Natural killer cell treated with Interleukin-12 subunit alpha and Interleukin-12 subunit beta and Interleukin-15 and Interleukin-18, amount 100 ng/mL, for 72 hours (primary cell): Measurements from ENCODE around the gene PRR36. TPM values are rescaled to one million over a fixed set of nuclear protein-coding genes. Genes with fewer than 3 reads are reported as not detected.

Experiments
- ATAC-seq, 2 donors: fragments of 150-1000 bp; cut with Tn5 transposase in 1 of 2; sonication (Bioruptor Pico), chemical (Tn5 transposase) in 1 of 2; 2 replicates each; pipeline ENCODE4 v1.10.0; 2021
- DNase-seq: peaks from one replicate; pipeline ENCODE4 v3.0.0; 2022; ENCODE audit warnings: low spot score
- H3K27ac Mint-ChIP-seq, 2 donors: 1 replicate in 1 of 2; 2 replicates in 1 of 2; pipeline ENCODE4 v1.8.0; 2022; ENCODE audit warnings: mixed read lengths in 2 of 2, mild to moderate bottlenecking in 1 of 2, moderate library complexity in 1 of 2
- H3K27me3 Mint-ChIP-seq, 2 donors: 1 replicate in 1 of 2; 2 replicates in 1 of 2; pipeline ENCODE4 v1.8.0; 2022; ENCODE audit warnings: mixed read lengths in 2 of 2
- H3K36me3 Mint-ChIP-seq: one replicate; pipeline ENCODE4 v1.8.0; 2022; ENCODE audit warnings: mixed read lengths
- H3K4me1 Mint-ChIP-seq, 2 donors: 1 replicate in 1 of 2; 2 replicates in 1 of 2; pipeline ENCODE4 v1.8.0; 2022; ENCODE audit warnings: low read depth in 2 of 2, mixed read lengths in 2 of 2, mild to moderate bottlenecking in 1 of 2
- H3K4me3 Mint-ChIP-seq: one replicate; pipeline ENCODE4 v1.8.0; 2022; ENCODE audit warnings: mixed read lengths
- H3K9me3 Mint-ChIP-seq: 2 replicates; pipeline ENCODE4 v1.8.0; 2022; ENCODE audit warnings: mixed read lengths
- total RNA-seq, 2 donors: library from RNA; stranded (reverse); gene quantifications; one replicate each; pipeline ENCODE4 v1.2.3, GENCODE V29; 2022

The PRR36 gene
- total RNA-seq, 2 donors from 2014 or later: not detected

GRCh38 chr19:7908742-7909461, 34.7 kb upstream of the PRR36 start:
- Mint-ChIP-seq H3K9me3 (no peaks in the 10 kb centered on the region), H3K4me3 (no peak overlapping the region), H3K27me3 (no peaks in the 10 kb centered on the region), H3K27ac (no peak overlapping the region), H3K36me3 (no peaks in the 10 kb centered on the region), H3K4me1 (peaks cover 17 to 31% of the 10 kb centered on the region in 2 donors)
- ATAC-seq: no peak
- DNase-seq: no peak

GRCh38 chr19:7908078-7908699, 34.0 kb upstream of the PRR36 start:
- Mint-ChIP-seq H3K27me3 (no peaks in the 10 kb centered on the region), H3K27ac (no peak overlapping the region), H3K4me3 (no peak overlapping the region), H3K36me3 (no peaks in the 10 kb centered on the region), H3K4me1 (peaks cover 22 to 35% of the 10 kb centered on the region in 2 donors), H3K9me3 (no peaks in the 10 kb centered on the region)
- DNase-seq: no peak
- no peak for ATAC-seq

- Mint-ChIP-seq H3K27ac (no peak overlapping the region), H3K4me3 (no peak overlapping the region), H3K9me3 (no peaks in the 10 kb centered on the region), H3K27me3 (no peaks in the 10 kb centered on the region), H3K36me3 (no peaks in the 10 kb centered on the region), H3K4me1 (peaks cover 25 to 36% of the 10 kb centered on the region in 2 donors)
- ATAC-seq (no peak), DNase-seq (no peak)
Observed at GRCh38 chr19:7907544-7907943, 33.4 kb upstream of the PRR36 start.

GRCh38 chr19:7907122-7907521, 32.9 kb upstream of the PRR36 start:
- no peak for DNase-seq
- no peak for ATAC-seq
- Mint-ChIP-seq H3K27me3 (no peaks in the 10 kb centered on the region), H3K27ac (no peak overlapping the region), H3K4me1 (peaks cover 25 to 38% of the 10 kb centered on the region in 2 donors), H3K36me3 (no peaks in the 10 kb centered on the region), H3K9me3 (no peaks in the 10 kb centered on the region), H3K4me3 (no peak overlapping the region)

DNA sequence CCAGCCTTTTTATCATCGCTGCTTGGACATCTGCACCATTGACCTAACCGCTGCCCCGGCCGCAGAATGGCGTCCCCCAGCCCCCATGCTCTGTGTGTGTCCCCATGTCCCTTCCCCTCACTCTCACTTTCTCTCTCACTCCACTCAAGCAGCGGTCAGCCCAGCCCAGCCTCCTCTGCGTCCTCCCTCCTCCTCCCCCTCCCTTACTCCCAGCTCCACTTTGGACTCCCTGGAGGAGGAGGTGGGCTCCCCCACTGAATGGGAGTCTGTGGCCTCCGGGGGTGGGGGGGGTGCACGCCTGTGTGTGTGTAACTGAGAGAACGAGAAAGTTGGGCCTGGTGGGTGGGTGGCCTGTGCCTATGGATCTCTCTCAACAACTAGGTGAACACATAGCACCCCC, 31.7 kb upstream of the PRR36 start:
- no peak for ATAC-seq

DNA sequence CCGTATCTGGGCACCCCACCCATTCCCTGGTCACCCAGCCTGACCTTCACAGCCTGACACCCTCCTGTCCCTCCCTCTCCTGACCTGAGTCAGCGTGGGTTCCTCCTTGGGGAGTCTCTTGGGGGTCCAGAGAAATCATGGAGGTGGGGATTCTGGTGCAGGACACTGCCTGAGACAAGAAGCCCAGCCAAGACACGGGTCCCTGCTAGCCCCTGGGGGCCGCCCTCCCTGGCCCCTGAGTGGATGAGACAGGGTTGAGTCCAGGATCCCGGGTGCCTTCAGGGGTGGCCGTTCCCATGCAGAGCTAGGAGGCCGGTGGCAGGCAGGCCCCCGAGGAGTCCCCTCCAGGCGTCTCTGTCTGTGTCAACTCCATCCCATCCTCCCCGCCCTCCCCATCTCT, 31.1 kb upstream of the PRR36 start:
- Mint-ChIP-seq H3K27ac (peak overlapping the region; percentile 87 to 96), H3K4me3 (peak overlapping the region; percentile 94), H3K27me3 (no peaks in the 10 kb centered on the region), H3K4me1 (peaks cover 25 to 38% of the 10 kb centered on the region in 2 donors), H3K9me3 (no peaks in the 10 kb centered on the region), H3K36me3 (no peaks in the 10 kb centered on the region)
- ATAC-seq (no peak), DNase-seq (no peak)

More for the DNA sequence above, 31.7 kb upstream of the PRR36 start:
- Mint-ChIP-seq H3K4me1 (peaks cover 25 to 38% of the 10 kb centered on the region in 2 donors), H3K4me3 (peak overlapping the region; percentile 94), H3K27me3 (no peaks in the 10 kb centered on the region), H3K9me3 (no peaks in the 10 kb centered on the region), H3K27ac (peak overlapping the region; percentile 87 to 96), H3K36me3 (no peaks in the 10 kb centered on the region)
- no peak for DNase-seq

GRCh38 chr19:7904074-7905020, 30.2 kb upstream of the PRR36 start:
- no peaks in the 10 kb centered on the region for H3K36me3 Mint-ChIP-seq
- peak; percentile 70 to 80 for ATAC-seq
- peaks cover 25 to 38% of the 10 kb centered on the region in 2 donors for H3K4me1 Mint-ChIP-seq
- H3K27ac Mint-ChIP-seq: peak overlapping the region; percentile 87 to 96
- H3K27me3 Mint-ChIP-seq: no peaks in the 10 kb centered on the region
- peak; percentile 84 for DNase-seq
- peak overlapping the region; percentile 94 for H3K4me3 Mint-ChIP-seq
- H3K9me3 Mint-ChIP-seq: no peaks in the 10 kb centered on the region

DNA sequence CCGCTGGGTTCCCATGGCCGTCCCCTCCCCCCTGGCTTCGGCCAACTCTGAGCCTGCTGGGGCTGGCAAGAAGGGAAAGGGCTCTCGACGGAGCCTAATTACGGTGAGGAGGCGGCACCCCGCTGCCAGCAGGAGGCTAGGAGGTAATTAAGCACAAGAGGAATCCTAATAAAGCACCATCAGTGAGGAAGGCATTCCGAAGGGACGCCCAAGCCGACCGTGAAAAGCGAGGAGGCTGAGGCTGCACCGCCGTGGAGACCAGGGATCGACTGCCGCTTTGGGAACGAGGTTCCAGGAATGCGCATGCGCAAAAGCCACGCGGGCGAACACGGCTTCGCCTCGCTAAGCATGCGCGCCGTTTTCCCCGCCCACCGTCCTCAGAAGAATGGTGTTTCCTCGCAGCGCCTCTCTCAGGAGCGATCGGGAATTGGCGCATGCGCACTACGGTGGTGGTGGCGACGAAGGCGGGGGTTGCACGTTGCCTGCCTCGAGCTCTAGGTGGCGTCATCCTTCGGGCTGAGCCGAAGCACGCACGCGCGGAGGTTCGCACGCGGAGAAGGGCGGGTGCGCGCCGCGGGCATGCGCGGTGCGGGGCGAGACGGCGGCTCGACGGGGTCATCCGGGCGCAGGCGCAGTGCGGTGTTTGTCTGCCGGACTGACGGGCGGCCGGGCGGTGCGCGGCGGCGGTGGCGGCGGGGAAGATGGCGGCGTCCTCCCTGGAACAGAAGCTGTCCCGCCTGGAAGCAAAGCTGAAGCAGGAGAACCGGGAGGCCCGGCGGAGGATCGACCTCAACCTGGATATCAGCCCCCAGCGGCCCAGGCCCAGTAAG, 29.3 kb upstream of the PRR36 start, which contains the start of gene MAP2K7:
Gene MAP2K7, plus strand, starts transcription at position 634 of the 830 bp plus-strand sequence. Its CDS starts 68 bp downstream, at position 702.
- peak; percentile 92 to 94 for ATAC-seq
- Mint-ChIP-seq H3K4me3 (peak within 1 kb of the TSS; percentile 94), H3K27me3 (no peaks in the 10 kb centered on the region), H3K9me3 (no peaks in the 10 kb centered on the region), H3K27ac (peak within 1 kb of the TSS; percentile 87 to 96), H3K36me3 (no peaks in the 10 kb centered on the region), H3K4me1 (peaks cover 25 to 38% of the 10 kb centered on the region in 2 donors)
- DNase-seq: peak; percentile 100

DNA sequence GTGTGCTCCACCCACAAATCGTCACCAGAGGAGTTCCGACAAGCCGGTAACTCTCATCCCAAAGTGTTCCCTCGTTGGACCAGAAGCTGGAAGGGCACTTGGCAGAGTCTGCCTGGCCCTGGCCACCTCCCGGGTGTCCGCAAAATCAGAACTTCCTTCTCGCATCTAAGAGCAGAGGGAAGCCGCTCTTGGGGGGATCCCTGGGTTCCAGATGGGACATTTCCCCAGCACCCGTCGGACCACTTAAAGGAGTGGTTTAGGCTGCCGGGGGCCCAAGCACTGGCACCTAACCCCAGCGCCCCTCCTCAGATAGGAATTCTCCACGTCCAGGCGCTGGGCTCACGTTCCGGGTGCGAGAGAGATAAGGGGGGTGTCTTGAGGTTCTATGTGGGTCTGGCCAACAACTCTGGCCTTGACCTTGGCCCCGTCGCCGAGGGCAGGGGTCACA, 28.6 kb upstream of the PRR36 start:
- ATAC-seq (no peak), DNase-seq (no peak)
- H3K36me3 Mint-ChIP-seq: no peaks in the 10 kb centered on the region
- no peaks in the 10 kb centered on the region for H3K9me3 Mint-ChIP-seq
- peaks cover 25 to 37% of the 10 kb centered on the region in 2 donors for H3K4me1 Mint-ChIP-seq
- peaks cover 0 to under 1% of the 10 kb centered on the region in 2 donors for H3K27me3 Mint-ChIP-seq
- peak overlapping the region; percentile 90 for H3K4me3 Mint-ChIP-seq
- peak overlapping the region; percentile 87 to 95 for H3K27ac Mint-ChIP-seq

GRCh38 chr19:7901337-7901736, 27.1 kb upstream of the PRR36 start:
- H3K9me3 Mint-ChIP-seq: no peaks in the 10 kb centered on the region
- peaks cover 25 to 28% of the 10 kb centered on the region in 2 donors for H3K4me1 Mint-ChIP-seq
- H3K36me3 Mint-ChIP-seq: no peaks in the 10 kb centered on the region
- no peak for DNase-seq
- ATAC-seq: no peak
- peak overlapping the region; percentile 45 for H3K4me3 Mint-ChIP-seq
- no peak overlapping the region for H3K27ac Mint-ChIP-seq
- peaks cover 2 to 6% of the 10 kb centered on the region in 2 donors for H3K27me3 Mint-ChIP-seq

GRCh38 chr19:7900931-7901330, 26.7 kb upstream of the PRR36 start:
- ATAC-seq: no peak
- Mint-ChIP-seq H3K4me3 (no peak overlapping the region), H3K4me1 (peaks cover 24 to 25% of the 10 kb centered on the region in 2 donors), H3K36me3 (no peaks in the 10 kb centered on the region), H3K27ac (no peak overlapping the region), H3K9me3 (no peaks in the 10 kb centered on the region), H3K27me3 (peaks cover 2 to 6% of the 10 kb centered on the region in 2 donors)
- DNase-seq: no peak

- Mint-ChIP-seq H3K27me3 (peaks cover 2 to 6% of the 10 kb centered on the region in 2 donors), H3K4me3 (no peak overlapping the region)
Observed at GRCh38 chr19:7900401-7900870, 26.2 kb upstream of the PRR36 start.

More at GRCh38 chr19:7900401-7900870, 26.2 kb upstream of the PRR36 start:
- Mint-ChIP-seq H3K4me1 (peaks cover 19 to 20% of the 10 kb centered on the region in 2 donors), H3K27ac (no peak overlapping the region), H3K36me3 (no peaks in the 10 kb centered on the region), H3K9me3 (no peaks in the 10 kb centered on the region)
- no peak for DNase-seq
- ATAC-seq: no peak
